ENCODE data around the gene TEAD2.

DNA sequence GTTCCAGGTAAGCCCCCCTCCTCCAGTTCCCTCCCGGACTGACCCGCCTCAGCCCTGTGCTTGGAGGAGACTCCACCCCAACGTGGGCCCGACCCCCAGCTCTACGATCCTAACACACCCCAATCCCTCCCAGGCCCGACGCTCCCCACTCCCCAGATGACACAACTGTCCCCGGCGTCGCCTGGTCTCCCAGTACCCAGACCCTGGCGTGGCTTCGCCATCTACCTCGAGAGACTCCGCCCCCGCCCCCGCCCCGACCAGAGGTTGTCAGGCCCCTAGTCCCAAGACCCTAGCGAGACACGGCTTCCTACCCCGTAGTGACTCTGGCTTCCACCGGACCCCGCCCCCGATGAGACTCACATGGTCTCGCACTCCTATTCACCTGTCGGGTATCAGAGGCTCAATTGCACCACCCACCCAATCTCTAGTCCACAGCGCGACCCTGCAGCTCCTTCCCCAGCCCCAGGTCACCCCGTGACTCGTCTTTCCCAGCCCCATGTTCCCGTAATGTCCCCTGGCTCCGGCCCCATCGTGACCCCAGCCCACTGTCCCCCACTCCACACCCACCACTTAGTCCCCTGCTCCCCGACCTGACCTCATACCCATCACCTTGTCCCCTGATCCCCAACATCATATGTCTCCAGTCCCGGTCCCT lies 24.1 kb downstream of the TEAD2 start:
- no peak for TF ChIP-seq ZNF274 (IDR thresholded peaks at IDR 0.05; ENCODE audit: low read depth, low read length)
- no peak for TF ChIP-seq YY1 (IDR thresholded peaks at IDR 0.05; ENCODE audit: insufficient read depth, insufficient read length)
- no peak for TF ChIP-seq SUZ12 (IDR thresholded peaks at IDR 0.05; ENCODE audit: extremely low read depth, insufficient read depth, insufficient read length)

Measured in NT2/D1 (cell line).